GM19324 (cell line): Measurements from ENCODE around the gene RAP1A.
"Not testable (repeated sequence)": the region's sequence is repeated elsewhere in the genome, so short reads cannot be mapped to it uniquely, and the experiment has no call there.

Experiments
- ATAC-seq: cut with Tn5 transposase; IDR thresholded peaks from one replicate; pipeline ENCODE4 v1.9.1; 2021; ENCODE audit warnings: mild to moderate bottlenecking, moderate library complexity; ENCODE audit not compliant: unreplicated experiment, low FRiP score

Gene RAP1A

DNA sequence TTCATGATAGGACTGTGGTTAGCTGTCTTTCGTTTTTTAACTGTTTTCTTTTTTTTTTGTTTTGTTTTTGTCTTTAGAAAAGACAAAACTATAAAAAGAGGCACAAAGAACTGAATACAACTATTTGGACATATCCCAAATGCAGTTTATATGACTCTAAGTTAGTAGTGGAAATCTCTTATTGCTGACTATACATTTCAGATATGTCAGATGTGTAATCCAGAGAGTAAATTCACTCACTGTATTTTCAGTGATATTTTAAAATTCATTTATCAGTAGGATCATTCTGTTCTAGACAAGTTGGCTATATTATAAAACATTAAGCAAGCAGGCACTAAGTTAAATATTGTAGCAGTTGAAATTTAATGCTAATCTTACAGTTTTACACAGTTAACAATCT lies 5.7 kb downstream of the RAP1A start:
- ATAC-seq: no peak

- no peak for ATAC-seq
Measured at GRCh38 chr1:111628153-111628552, 8.6 kb downstream of the RAP1A start.

DNA sequence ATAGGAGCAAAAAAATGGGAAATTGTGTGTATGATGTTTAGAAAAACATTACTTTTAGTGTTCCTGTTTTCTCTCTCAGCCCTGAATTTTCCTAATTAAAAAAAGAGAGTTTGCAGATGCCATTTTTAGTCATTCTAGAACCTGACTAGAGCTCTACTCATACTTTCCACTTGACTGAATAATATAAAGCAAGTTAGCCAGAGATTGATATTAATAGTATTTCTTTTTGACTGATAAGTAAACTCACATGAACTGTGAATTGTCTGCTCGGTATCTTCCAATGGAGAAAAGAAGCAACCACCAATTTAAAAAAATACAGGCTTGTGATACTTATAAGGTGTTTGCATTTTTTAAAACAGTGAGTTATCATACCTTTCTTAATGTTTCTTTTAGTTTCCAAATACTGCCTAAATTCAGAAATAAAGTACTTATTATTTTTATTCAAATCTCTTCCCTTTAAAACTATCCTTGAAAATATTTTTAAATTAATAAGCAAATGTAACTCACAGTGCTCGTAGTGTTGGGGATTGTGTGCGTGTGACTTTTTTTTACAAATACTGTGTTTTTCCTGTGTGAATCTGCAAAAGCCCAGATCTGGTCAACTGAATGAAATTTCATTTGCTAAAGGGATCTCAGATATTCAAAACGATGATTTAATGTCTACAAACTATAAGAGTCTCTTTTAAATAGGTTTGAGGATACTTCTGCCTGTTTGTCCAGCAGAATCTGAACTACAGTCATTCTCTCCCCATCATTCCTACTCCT lies 9.8 kb downstream of the RAP1A start:
- no peak for ATAC-seq

DNA sequence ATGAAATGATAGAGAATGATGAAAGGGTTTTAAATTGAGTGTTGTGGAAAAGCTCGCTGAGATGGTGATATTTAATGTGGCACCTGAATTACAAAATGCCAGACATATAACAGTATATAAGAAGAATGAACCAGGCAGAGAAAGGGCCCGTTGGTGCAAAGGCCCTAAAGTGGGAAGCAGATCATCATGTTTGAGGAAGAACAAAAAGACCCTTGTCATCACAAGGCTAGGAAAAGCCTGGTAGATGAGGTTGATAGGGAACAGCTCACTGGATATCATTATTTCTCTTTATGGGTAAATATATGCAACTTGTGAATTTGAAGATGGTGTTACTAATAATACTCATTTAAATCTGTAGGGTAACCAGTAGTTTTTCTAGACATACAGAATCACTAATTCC lies 11.0 kb downstream of the RAP1A start:
- no peak for ATAC-seq

- ATAC-seq: no peak
Measured at GRCh38 chr1:111631502-111631901, 11.9 kb downstream of the RAP1A start.

DNA sequence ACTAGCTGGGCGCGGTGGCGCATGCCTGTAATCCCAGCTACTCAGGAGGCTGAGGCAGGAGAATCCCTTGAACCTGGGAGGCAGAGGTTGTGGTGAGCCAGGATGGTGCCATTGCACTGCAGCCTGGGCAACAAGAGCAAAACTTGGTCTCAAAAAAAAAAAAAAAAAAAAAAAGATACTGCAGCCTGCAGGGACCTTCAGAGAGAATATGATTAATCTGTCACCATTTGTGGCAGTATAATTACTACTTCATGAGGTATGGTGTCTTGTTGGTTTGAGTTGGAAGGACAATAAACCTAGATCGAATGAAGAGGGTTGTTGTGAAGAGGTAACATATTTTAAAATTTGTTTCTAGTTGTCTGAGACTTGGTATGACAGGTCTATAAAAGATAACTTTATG lies 13.2 kb downstream of the RAP1A start:
- ATAC-seq: not testable (repeated sequence)

GRCh38 chr1:111633736-111634247 lies 14.2 kb downstream of the RAP1A start:
- ATAC-seq: no peak

- ATAC-seq: no peak
Measured at GRCh38 chr1:111635324-111636009, 15.9 kb downstream of the RAP1A start.

- ATAC-seq: no peak
Measured at GRCh38 chr1:111638320-111638719, 18.7 kb downstream of the RAP1A start.

DNA sequence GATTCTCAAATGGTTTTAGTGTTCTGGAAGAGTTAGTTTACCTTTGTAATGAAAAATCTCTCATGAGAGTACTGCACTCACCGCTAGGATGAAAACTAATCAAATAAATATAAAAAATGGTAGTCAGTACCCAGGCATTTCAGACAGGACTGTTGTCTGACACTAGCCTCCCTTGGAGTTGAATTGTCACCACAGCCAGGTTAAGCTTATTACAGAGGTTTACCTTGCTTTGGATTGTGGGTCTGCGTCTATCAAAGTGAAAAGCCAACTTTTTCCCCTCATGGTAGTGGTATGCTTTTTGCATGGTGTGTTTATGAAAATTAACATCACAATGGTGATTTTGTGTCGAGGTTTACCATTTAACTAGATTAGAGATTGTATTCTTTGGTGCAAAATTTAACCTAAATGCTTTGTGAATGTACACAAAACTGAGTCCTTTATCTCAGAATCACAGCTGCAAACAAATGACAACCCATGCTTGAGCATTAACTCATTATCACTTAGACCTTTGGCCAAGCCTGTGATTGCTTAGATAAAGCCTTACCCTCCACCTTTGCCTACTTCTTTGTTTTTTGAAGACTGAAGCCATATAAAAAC lies 20.1 kb downstream of the RAP1A start:
- ATAC-seq: no peak

DNA sequence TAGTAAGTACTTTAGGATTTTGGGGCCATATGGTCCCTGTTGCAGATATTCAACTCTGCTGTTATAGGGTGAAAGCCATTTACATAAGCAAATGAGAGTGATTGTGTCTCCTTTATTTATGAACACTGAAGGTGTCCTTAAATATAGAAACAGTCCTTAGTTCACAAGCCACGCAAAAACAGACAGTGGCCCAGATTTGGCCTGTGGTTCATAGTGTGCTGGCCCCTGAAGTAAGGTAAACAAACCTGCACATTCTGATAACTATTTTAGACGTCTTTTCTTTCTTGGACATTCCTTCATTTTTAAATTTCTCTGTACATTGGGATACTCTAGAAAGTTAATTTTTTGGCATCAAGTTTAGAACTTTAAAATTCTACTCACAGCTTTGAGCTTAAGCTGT lies 23.5 kb downstream of the RAP1A start:
- no peak for ATAC-seq

DNA sequence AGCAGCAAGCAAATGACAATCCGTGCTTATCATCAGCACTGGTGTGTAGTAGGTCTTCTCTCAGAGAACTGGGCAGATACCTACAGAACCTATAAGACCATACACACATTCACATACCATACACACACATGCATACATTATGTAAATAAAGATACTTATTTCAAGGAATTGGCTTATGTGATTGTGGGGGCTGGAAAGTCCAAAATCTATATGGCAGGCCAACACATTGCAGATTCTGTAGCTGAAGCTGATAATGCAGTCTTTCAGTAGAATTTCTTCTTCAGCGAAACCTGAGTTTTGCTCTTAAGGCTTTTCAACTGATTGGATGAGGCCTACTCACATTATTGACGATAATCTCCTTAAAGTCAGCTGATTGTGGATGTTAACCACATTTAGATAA lies 24.1 kb downstream of the RAP1A start:
- no peak for ATAC-seq

- ATAC-seq: no peak
Measured at GRCh38 chr1:111644506-111644905, 24.9 kb downstream of the RAP1A start.

- ATAC-seq: no peak
Measured at GRCh38 chr1:111647736-111648135, 28.1 kb downstream of the RAP1A start.

GRCh38 chr1:111648806-111649205 lies 29.2 kb downstream of the RAP1A start:
- no peak for ATAC-seq

- ATAC-seq: no peak
Measured at GRCh38 chr1:111649227-111649626, 29.6 kb downstream of the RAP1A start.

GRCh38 chr1:111649648-111650047 lies 30.1 kb downstream of the RAP1A start:
- ATAC-seq: no peak

- no peak for ATAC-seq
Measured at GRCh38 chr1:111653709-111654108, 34.1 kb downstream of the RAP1A start.

DNA sequence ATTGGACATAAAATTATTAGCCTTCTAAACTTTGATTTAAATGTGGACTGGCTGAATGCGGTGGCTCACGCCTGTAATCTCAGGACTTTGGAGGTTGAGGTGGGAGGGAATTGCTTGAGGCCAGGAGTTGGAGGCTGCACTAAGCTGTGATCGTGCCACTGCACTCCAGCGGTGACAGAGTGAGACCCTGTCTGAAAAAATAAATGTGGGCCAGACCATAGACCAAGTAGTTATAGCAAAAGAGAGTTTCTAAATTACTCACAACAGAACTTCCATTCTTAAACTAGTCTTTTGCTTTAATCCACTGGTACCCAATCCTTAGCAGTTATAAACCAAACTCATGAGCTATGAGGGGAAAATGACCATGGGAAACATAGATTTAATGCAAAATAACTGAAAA lies 35.2 kb downstream of the RAP1A start:
- no peak for ATAC-seq

- no peak for ATAC-seq
Measured at GRCh38 chr1:111656086-111657017, 36.8 kb downstream of the RAP1A start.
